ENCODE data around the gene ZFAND5. TPM values are rescaled to one million over a fixed set of nuclear protein-coding genes. Genes with fewer than 3 reads are reported as not detected.

ZFAND5 gene
- total and polyA plus RNA-seq, 2 donors from 2014 or later, result 88.8 to 218 TPM

DNA sequence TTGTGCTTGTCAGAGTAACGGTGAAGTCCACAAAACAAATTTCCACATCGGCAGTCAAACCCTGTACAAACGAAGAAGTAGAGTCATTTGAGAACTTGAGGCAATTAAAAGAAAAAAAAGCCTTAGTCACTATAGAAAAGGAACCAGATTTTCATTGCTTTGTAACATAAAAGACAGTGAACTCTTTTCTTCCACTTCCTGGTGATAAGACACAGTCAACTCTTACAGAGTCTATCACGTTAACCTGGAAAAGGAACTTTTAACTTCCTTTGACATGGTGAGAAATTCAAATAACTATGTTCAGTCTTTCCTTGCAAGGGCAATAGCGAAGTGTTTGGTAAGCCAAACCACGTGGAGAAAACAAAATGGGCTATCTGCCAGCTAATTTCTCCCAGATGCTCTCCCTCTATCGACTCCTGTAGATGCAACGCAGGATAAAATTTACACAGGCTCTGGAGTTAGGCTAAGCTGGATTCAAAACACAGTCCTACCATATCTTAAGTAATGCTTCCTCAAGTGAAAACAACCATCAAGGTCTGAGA is 8.9 kb downstream of the ZFAND5 start:
- H3K36me3 ChIP-seq (ENCODE audit: control insufficient read depth in 2 of 3, insufficient read depth in 3 of 3, low read length in 3 of 3), result peaks cover 18 to 67% (median 32%) of the 10 kb centered on the region in 3 donors
- no peak overlapping the region for H3K27ac ChIP-seq (ENCODE audit: low read depth in 2 of 2, low read length in 2 of 2)
- intact Hi-C loops (cut with DNase I), result loop anchor here (10.0 kb wide), 1 partner anchor 239 kb away; no protein-coding TSS in a partner anchor
- no peaks in the 10 kb centered on the region for H3K9me3 ChIP-seq (ENCODE audit: control insufficient read depth in 2 of 3, insufficient read depth in 1 of 3, low read length in 3 of 3)
- no peak for FAIRE-seq
- TF ChIP-seq, protein P1, sequence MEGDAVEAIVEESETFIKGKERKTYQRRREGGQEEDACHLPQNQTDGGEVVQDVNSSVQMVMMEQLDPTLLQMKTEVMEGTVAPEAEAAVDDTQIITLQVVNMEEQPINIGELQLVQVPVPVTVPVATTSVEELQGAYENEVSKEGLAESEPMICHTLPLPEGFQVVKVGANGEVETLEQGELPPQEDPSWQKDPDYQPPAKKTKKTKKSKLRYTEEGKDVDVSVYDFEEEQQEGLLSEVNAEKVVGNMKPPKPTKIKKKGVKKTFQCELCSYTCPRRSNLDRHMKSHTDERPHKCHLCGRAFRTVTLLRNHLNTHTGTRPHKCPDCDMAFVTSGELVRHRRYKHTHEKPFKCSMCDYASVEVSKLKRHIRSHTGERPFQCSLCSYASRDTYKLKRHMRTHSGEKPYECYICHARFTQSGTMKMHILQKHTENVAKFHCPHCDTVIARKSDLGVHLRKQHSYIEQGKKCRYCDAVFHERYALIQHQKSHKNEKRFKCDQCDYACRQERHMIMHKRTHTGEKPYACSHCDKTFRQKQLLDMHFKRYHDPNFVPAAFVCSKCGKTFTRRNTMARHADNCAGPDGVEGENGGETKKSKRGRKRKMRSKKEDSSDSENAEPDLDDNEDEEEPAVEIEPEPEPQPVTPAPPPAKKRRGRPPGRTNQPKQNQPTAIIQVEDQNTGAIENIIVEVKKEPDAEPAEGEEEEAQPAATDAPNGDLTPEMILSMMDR (IDR thresholded peaks at IDR 0.05; ENCODE audit: borderline replicate concordance, extremely low read depth, insufficient read depth), result no peak
- no peak overlapping the region for H3K4me3 ChIP-seq (ENCODE audit: low read length in 3 of 3)
- H3K4me1 ChIP-seq (ENCODE audit: control insufficient read depth in 2 of 3, insufficient read depth in 2 of 3, low read depth in 1 of 3, low read length in 3 of 3), result peaks cover 0 to 59% (median 16%) of the 10 kb centered on the region in 3 donors
- no peaks in the 10 kb centered on the region for H3K27me3 ChIP-seq (ENCODE audit: control insufficient read depth, insufficient read depth, low read length)
- H3K9ac ChIP-seq (ENCODE audit: low read length in 3 of 3), result no peak overlapping the region
- DNase-seq, result no peak

DNA sequence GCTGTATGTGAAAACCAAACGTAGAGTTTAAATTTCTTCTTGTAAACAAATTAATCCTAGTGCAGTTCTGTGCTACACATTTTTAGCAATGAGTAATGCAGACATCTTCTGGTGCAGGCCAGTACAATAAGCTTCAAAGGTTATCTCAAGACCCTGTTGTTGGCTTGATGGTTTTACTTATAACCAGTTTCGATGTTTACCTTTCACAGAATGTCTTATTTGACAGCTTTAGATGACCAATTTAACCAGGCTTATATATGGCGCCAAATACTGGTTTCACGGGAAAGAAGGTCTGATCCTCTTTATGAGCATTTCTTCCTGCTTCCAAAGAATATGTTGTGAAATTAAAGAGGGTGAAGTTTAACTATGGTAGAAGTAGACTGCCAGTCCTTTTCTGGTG is 9.9 kb downstream of the ZFAND5 start:
- no peak for DNase-seq
- Histone ChIP-seq H3K4me1 (ENCODE audit: control insufficient read depth in 2 of 3, insufficient read depth in 2 of 3, low read depth in 1 of 3, low read length in 3 of 3) (peaks cover 0 to 49% (median 12%) of the 10 kb centered on the region in 3 donors), H3K9me3 (ENCODE audit: control insufficient read depth in 2 of 3, insufficient read depth in 1 of 3, low read length in 3 of 3) (no peaks in the 10 kb centered on the region), H3K4me3 (ENCODE audit: low read length in 3 of 3) (no peak overlapping the region), H3K36me3 (ENCODE audit: control insufficient read depth in 2 of 3, insufficient read depth in 3 of 3, low read length in 3 of 3) (peaks cover 18 to 62% (median 30%) of the 10 kb centered on the region in 3 donors), H3K9ac (ENCODE audit: low read length in 3 of 3) (no peak overlapping the region), H3K27me3 (ENCODE audit: control insufficient read depth, insufficient read depth, low read length) (no peaks in the 10 kb centered on the region), H3K27ac (ENCODE audit: low read depth in 2 of 2, low read length in 2 of 2) (no peak overlapping the region)
- TF ChIP-seq, protein P1 (IDR thresholded peaks at IDR 0.05; ENCODE audit: borderline replicate concordance, extremely low read depth, insufficient read depth), result no peak
- no peak for FAIRE-seq
- intact Hi-C loops (cut with DNase I), result loop anchor here (10.0 kb wide), 1 partner anchor 240 kb away; no protein-coding TSS in a partner anchor

DNA sequence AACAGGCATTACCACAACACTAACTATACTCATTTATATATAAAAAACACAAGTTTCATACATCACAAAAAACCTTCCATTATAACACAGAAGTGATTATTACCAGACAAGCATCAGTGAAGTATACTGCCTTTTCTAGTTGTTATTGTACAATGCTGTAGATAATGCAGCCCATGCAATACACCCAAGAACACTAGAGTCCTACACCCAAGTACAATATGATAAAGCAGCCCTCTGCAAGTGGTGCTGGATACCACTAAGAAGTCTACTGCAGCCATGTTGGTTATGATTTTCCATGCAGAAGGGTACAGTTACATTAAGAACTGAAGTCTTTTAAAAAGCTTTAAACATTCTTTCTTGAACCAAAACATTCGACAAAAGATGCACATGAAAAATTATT is 10.3 kb downstream of the ZFAND5 start:
- H3K9me3 ChIP-seq (ENCODE audit: control insufficient read depth in 2 of 3, insufficient read depth in 1 of 3, low read length in 3 of 3), result no peaks in the 10 kb centered on the region
- FAIRE-seq (no peak), DNase-seq (no peak)
- H3K9ac ChIP-seq (ENCODE audit: low read length in 3 of 3), result no peak overlapping the region
- TF ChIP-seq, protein P1 (IDR thresholded peaks at IDR 0.05; ENCODE audit: borderline replicate concordance, extremely low read depth, insufficient read depth), result no peak
- H3K27me3 ChIP-seq (ENCODE audit: control insufficient read depth, insufficient read depth, low read length), result no peaks in the 10 kb centered on the region
- intact Hi-C loops (cut with DNase I), result loop anchor here (10.0 kb wide), 1 partner anchor 240 kb away; no protein-coding TSS in a partner anchor
- no peak overlapping the region for H3K4me3 ChIP-seq (ENCODE audit: low read length in 3 of 3)
- no peak overlapping the region for H3K27ac ChIP-seq (ENCODE audit: low read depth in 2 of 2, low read length in 2 of 2)
- peaks cover 18 to 58% (median 29%) of the 10 kb centered on the region in 3 donors for H3K36me3 ChIP-seq (ENCODE audit: control insufficient read depth in 2 of 3, insufficient read depth in 3 of 3, low read length in 3 of 3)
- peaks cover 0 to 44% (median 10%) of the 10 kb centered on the region in 3 donors for H3K4me1 ChIP-seq (ENCODE audit: control insufficient read depth in 2 of 3, insufficient read depth in 2 of 3, low read depth in 1 of 3, low read length in 3 of 3)
